ENCODE results near the gene ASTN2.

- TF ChIP-seq POLR2A (IDR thresholded peaks at IDR 0.05; ENCODE audit: low read length): no peak
- TF ChIP-seq GATA1 (IDR thresholded peaks at IDR 0.05; ENCODE audit: low read depth, low read length): no peak
Measured at GRCh38 chr9:116460026-116460425, 954.8 kb downstream of the ASTN2 start.

All from erythroblast (primary cell).